Mucosa of rectum (tissue), 2 donors: ENCODE data around the gene SEC16B.

Experiments
- H3K27ac ChIP-seq, 2 donors: one replicate each; pipeline ENCODE4 v1.7.0; 2013; ENCODE audit warnings: inconsistent platforms in 2 of 2, low read depth in 2 of 2, low read length in 2 of 2
- H3K27me3 ChIP-seq, 2 donors: one replicate each; pipeline ENCODE4 v1.7.0; 2013; ENCODE audit warnings: low read length in 2 of 2; ENCODE audit not compliant: control insufficient read depth in 2 of 2, insufficient read depth in 2 of 2
- H3K36me3 ChIP-seq, 2 donors: one replicate each; pipeline ENCODE4 v1.7.0; 2013; ENCODE audit warnings: low read length in 2 of 2; ENCODE audit not compliant: control insufficient read depth in 2 of 2, insufficient read depth in 2 of 2
- H3K4me1 ChIP-seq, 2 donors: one replicate each; pipeline ENCODE4 v1.7.0; 2013; ENCODE audit warnings: low read length in 2 of 2, mild to moderate bottlenecking in 1 of 2; ENCODE audit not compliant: control insufficient read depth in 2 of 2, insufficient read depth in 2 of 2
- H3K4me3 ChIP-seq, 2 donors: one replicate each; pipeline ENCODE4 v1.7.0; 2013; ENCODE audit warnings: low read length in 2 of 2
- H3K9ac ChIP-seq, 2 donors: one replicate each; pipeline ENCODE4 v1.7.0; 2013; ENCODE audit warnings: low read length in 2 of 2, low read depth in 1 of 2, mild to moderate bottlenecking in 1 of 2
- H3K9me3 ChIP-seq, 2 donors: one replicate each; pipeline ENCODE4 v1.7.0; 2013; ENCODE audit warnings: low read length in 2 of 2; ENCODE audit not compliant: control insufficient read depth in 2 of 2
- donor health status: healthy.
- donor health status: Normal muscosa, but diverticular disease.

Gene SEC16B

GRCh38 chr1:177969825-177970371 is at the start of gene SEC16B:
Gene SEC16B, minus strand, starts transcription at chr1:177970058. Its CDS starts 2,077 bp downstream, at chr1:177967981.
- Histone ChIP-seq H3K9ac (peak within 1 kb of the TSS; percentile 18 to 33), H3K27ac (peak within 1 kb of the TSS in 1 of 2 donors; percentile 49), H3K9me3 (no peaks in the 10 kb centered on the region), H3K36me3 (peaks cover 0 to 7% of the 10 kb centered on the region in 2 donors), H3K27me3 (no peaks in the 10 kb centered on the region), H3K4me3 (peak within 1 kb of the TSS; percentile 62 to 70), H3K4me1 (peaks cover 0 to 3% of the 10 kb centered on the region in 2 donors)

DNA sequence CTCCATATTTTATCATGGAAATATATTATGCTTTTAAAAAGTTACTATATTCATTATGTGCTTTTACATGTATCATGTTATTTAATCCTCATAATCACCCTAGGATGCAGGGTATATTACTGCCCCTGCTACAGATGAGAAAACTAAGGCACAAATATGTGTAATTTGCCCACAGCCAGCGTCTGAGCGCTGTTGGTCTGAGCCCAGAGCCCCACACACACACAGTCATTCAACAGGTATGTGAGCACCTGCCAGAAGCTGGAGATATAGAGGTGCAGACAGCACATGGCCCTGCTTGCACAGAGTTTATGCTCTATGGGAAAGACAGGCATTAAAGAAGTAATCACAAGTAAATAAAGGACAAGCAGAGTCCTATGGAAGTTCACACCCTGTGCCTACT is 49.8 kb upstream of the SEC16B start:
- Histone ChIP-seq H3K4me1 (no peaks in the 10 kb centered on the region), H3K9me3 (peaks cover 4% of the 10 kb centered on the region in 2 donors), H3K4me3 (no peak overlapping the region), H3K9ac (no peak overlapping the region), H3K36me3 (peaks cover 14 to 23% of the 10 kb centered on the region in 2 donors), H3K27ac (no peak overlapping the region), H3K27me3 (no peaks in the 10 kb centered on the region)

GRCh38 chr1:178019208-178019607 is 49.4 kb upstream of the SEC16B start:
- H3K9ac ChIP-seq, result no peak overlapping the region
- H3K4me3 ChIP-seq, result no peak overlapping the region
- H3K27ac ChIP-seq, result no peak overlapping the region
- H3K36me3 ChIP-seq, result peaks cover 14 to 22% of the 10 kb centered on the region in 2 donors
- H3K27me3 ChIP-seq, result no peaks in the 10 kb centered on the region
- H3K4me1 ChIP-seq, result no peaks in the 10 kb centered on the region
- peaks cover 4% of the 10 kb centered on the region in 2 donors for H3K9me3 ChIP-seq

GRCh38 chr1:178017517-178017916 is 47.7 kb upstream of the SEC16B start:
- H3K4me1 ChIP-seq, result no peaks in the 10 kb centered on the region
- peaks cover 14 to 22% of the 10 kb centered on the region in 2 donors for H3K36me3 ChIP-seq
- H3K9me3 ChIP-seq, result peaks cover 4% of the 10 kb centered on the region in 2 donors

GRCh38 chr1:178011864-178012503 is 42.1 kb upstream of the SEC16B start:
- Histone ChIP-seq H3K27ac (no peak overlapping the region), H3K9me3 (no peaks in the 10 kb centered on the region), H3K36me3 (peaks cover 7 to 10% of the 10 kb centered on the region in 2 donors), H3K27me3 (no peaks in the 10 kb centered on the region), H3K4me3 (no peak overlapping the region), H3K9ac (no peak overlapping the region), H3K4me1 (no peaks in the 10 kb centered on the region)

More at GRCh38 chr1:178017517-178017916, 47.7 kb upstream of the SEC16B start:
- no peaks in the 10 kb centered on the region for H3K27me3 ChIP-seq
- no peak overlapping the region for H3K27ac ChIP-seq
- no peak overlapping the region for H3K4me3 ChIP-seq
- no peak overlapping the region for H3K9ac ChIP-seq

DNA sequence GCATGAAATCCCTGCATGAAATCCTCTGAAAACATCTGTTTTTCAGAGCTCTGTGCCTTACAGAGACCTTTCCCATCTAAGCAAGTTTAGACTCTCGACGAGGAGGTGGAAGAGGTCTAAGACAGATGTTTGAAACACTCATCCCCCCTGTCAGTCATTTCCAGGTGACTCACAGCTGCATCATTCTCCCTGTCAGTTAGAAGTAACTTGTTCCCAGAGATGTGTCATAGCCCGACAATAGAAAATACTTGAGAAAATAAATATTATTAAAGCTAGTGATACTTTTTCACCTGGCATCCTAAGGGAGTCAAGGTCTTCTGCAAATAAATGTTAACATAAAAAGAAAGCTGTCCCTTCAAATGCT is 41.6 kb upstream of the SEC16B start:
- no peak overlapping the region for H3K9ac ChIP-seq
- H3K4me1 ChIP-seq, result no peaks in the 10 kb centered on the region
- H3K27ac ChIP-seq, result no peak overlapping the region
- no peaks in the 10 kb centered on the region for H3K9me3 ChIP-seq
- no peak overlapping the region for H3K4me3 ChIP-seq
- H3K27me3 ChIP-seq, result no peaks in the 10 kb centered on the region
- H3K36me3 ChIP-seq, result peaks cover 5 to 8% of the 10 kb centered on the region in 2 donors

GRCh38 chr1:178010674-178011464 is 41.0 kb upstream of the SEC16B start:
- Histone ChIP-seq H3K4me1 (no peaks in the 10 kb centered on the region), H3K9me3 (no peaks in the 10 kb centered on the region), H3K36me3 (peaks cover 5 to 8% of the 10 kb centered on the region in 2 donors), H3K27me3 (no peaks in the 10 kb centered on the region), H3K27ac (no peak overlapping the region), H3K4me3 (no peak overlapping the region), H3K9ac (no peak overlapping the region)

- Histone ChIP-seq H3K27me3 (no peaks in the 10 kb centered on the region), H3K9me3 (no peaks in the 10 kb centered on the region), H3K36me3 (peaks cover 5 to 8% of the 10 kb centered on the region in 2 donors), H3K4me1 (no peaks in the 10 kb centered on the region), H3K27ac (no peak overlapping the region), H3K4me3 (no peak overlapping the region), H3K9ac (no peak overlapping the region)
Observed at GRCh38 chr1:178006043-178006442, 36.2 kb upstream of the SEC16B start.

- Histone ChIP-seq H3K27me3 (no peaks in the 10 kb centered on the region), H3K36me3 (peaks cover 5 to 8% of the 10 kb centered on the region in 2 donors), H3K27ac (no peak overlapping the region), H3K4me1 (no peaks in the 10 kb centered on the region), H3K9ac (no peak overlapping the region), H3K4me3 (no peak overlapping the region), H3K9me3 (no peaks in the 10 kb centered on the region)
Observed at GRCh38 chr1:178005450-178005849, 35.6 kb upstream of the SEC16B start.

- Histone ChIP-seq H3K4me3 (no peak overlapping the region), H3K9ac (no peak overlapping the region), H3K4me1 (no peaks in the 10 kb centered on the region), H3K36me3 (peaks cover 5 to 8% of the 10 kb centered on the region in 2 donors), H3K27ac (no peak overlapping the region), H3K9me3 (no peaks in the 10 kb centered on the region), H3K27me3 (no peaks in the 10 kb centered on the region)
Observed at GRCh38 chr1:178004926-178005391, 35.1 kb upstream of the SEC16B start.
